HCT116 (cell line): ENCODE measurements around the gene TUBB6. TPM values are rescaled to one million over a fixed set of nuclear protein-coding genes. Genes with fewer than 3 reads are reported as not detected.

Experiments used
- ATAC-seq: fragments of 200-7000 bp; cut with Tn5 transposase; 2 replicates; pipeline ENCODE4 v1.9.1; 2020; ENCODE audit warnings: mild to moderate bottlenecking, moderate library complexity
- BruUV-seq: library from RNA; stranded (reverse); fragments of 400-500 nt; replicated peaks from 2 replicates; lab custom pipeline; 2021; lab: Mats Ljungman, UMichigan
- CTCF ChIA-PET: fragments of 300-600 bp; sonication (Branson Sonifier 250); formaldehyde crosslinking; loops from one replicate; lab custom pipeline; 2021; ENCODE audit warnings: antibody characterized with exemption; lab: Charles Lee
- POLR2A ChIA-PET: fragments of 300-600, 350-600 bp; sonication (Branson Sonifier 250); formaldehyde crosslinking; loops from one replicate; lab custom pipeline; 2021; ENCODE audit warnings: antibody characterized with exemption; lab: Charles Lee
- RAD21 ChIA-PET, 2 experiments: fragments of 300-600 bp; sonication (Branson Sonifier 250); formaldehyde crosslinking; loops; one replicate each; lab custom pipeline; 2023; ENCODE audit warnings: low total read pairs in 2 of 2; ENCODE audit not compliant: uncharacterized antibody in 2 of 2, unreplicated experiment in 2 of 2, low non-redundant PET in 1 of 2; lab: Charles Lee
- DNase-seq: peaks from one replicate; pipeline ENCODE4 v3.0.0-alpha.2; 2010; ENCODE audit warnings: low read depth, low spot score
- H2AFZ ChIP-seq: fragments of 200-600 bp; shearing (Covaris generic), sonication (generic); 2 replicates; pipeline ENCODE4 v1.6.1; 2017; ENCODE audit warnings: low read depth, mixed run types, mixed read lengths, antibody characterized with exemption, low read length; ENCODE audit not compliant: poor library complexity, severe bottlenecking
- H3K27ac ChIP-seq: 2 replicates; pipeline ENCODE4 v1.5.1; 2012; ENCODE audit warnings: low read depth, low read length
- H3K27me3 ChIP-seq: fragments of 200-600 bp; sonication (generic); 2 replicates; pipeline ENCODE4 v1.6.1; 2016; ENCODE audit warnings: mixed run types, low read length, mixed read lengths; ENCODE audit not compliant: insufficient read depth
- H3K36me3 ChIP-seq, 2 experiments: fragments of 200-500 bp in 1 of 2; fragments of 200-600 bp in 1 of 2; sonication (Bioruptor generic) in 1 of 2; sonication (generic) in 1 of 2; 2 replicates each; pipeline versions ENCODE4 v1.5.1 to v1.6.1; 2014 to 2016; ENCODE audit warnings: low read length in 2 of 2, inconsistent platforms in 1 of 2, mixed read lengths in 1 of 2, mixed run types in 1 of 2; ENCODE audit not compliant: insufficient read depth in 2 of 2, control insufficient read depth in 1 of 2
- H3K4me1 ChIP-seq, 2 experiments: fragments of 200-600 bp in 1 of 2; sonication (generic) in 1 of 2; 2 replicates each; pipeline versions ENCODE4 v1.5.1 to v1.6.1; 2012 to 2017; ENCODE audit warnings: low read length in 2 of 2, inconsistent platforms in 1 of 2, mild to moderate bottlenecking in 1 of 2, mixed read lengths in 1 of 2, mixed run types in 1 of 2, moderate library complexity in 1 of 2; ENCODE audit not compliant: insufficient read depth in 2 of 2, control insufficient read depth in 1 of 2
- H3K4me2 ChIP-seq: fragments of 200-600 bp; sonication (generic); 2 replicates; pipeline ENCODE4 v1.6.1; 2017; ENCODE audit warnings: mixed run types, low read length, mixed read lengths
- H3K4me3 ChIP-seq, 2 experiments: fragments of 200-600 bp in 1 of 2; sonication (generic) in 1 of 2; replicated peaks in 1 of 2; 2 replicates each; pipeline ENCODE4 v1.5.1; 2011 to 2016; ENCODE audit warnings: low read length in 2 of 2, control low read depth in 1 of 2, low read depth in 1 of 2, mild to moderate bottlenecking in 1 of 2, mixed read lengths in 1 of 2, mixed run types in 1 of 2
- H3K79me2 ChIP-seq: fragments of 200-600 bp; sonication (generic); 2 replicates; pipeline ENCODE4 v1.6.1; 2017; ENCODE audit warnings: mild to moderate bottlenecking, mixed run types, low read length, moderate library complexity, mixed read lengths; ENCODE audit not compliant: insufficient read depth
- H3K9ac ChIP-seq: fragments of 200-600 bp; sonication (generic); 2 replicates; pipeline ENCODE4 v1.6.1; 2016; ENCODE audit warnings: low read length, mixed read lengths
- H3K9me2 ChIP-seq: fragments of 200-600 bp; sonication (generic), shearing (Covaris generic); 2 replicates; pipeline ENCODE4 v1.6.1; 2017; ENCODE audit warnings: mixed run types, mild to moderate bottlenecking, moderate library complexity; ENCODE audit not compliant: insufficient read depth
- H3K9me3 ChIP-seq, 2 experiments: fragments of 200-500 bp in 1 of 2; fragments of 200-600 bp in 1 of 2; sonication (Bioruptor generic) in 1 of 2; sonication (generic) in 1 of 2; 2 replicates each; pipeline ENCODE4 v1.6.1; 2014 to 2017; ENCODE audit warnings: low read length in 2 of 2, mixed read lengths in 2 of 2, inconsistent platforms in 1 of 2, low read depth in 1 of 2, mild to moderate bottlenecking in 1 of 2, mixed run types in 1 of 2, moderate library complexity in 1 of 2; ENCODE audit not compliant: control insufficient read depth in 1 of 2, insufficient read depth in 1 of 2
- H4K20me1 ChIP-seq: fragments of 200-600 bp; sonication (generic), shearing (Covaris generic); 2 replicates; pipeline ENCODE4 v1.6.1; 2017; ENCODE audit warnings: mixed run types, mild to moderate bottlenecking, moderate library complexity; ENCODE audit not compliant: insufficient read depth
- CBX3 ChIP-seq: IDR thresholded peaks from 2 replicates; pipeline ENCODE4 v1.6.1; 2012; ENCODE audit warnings: low read depth
- CEBPB ChIP-seq: IDR thresholded peaks from 2 replicates; pipeline ENCODE4 v1.6.1; 2012; ENCODE audit warnings: low read depth
- EGR1 ChIP-seq: IDR thresholded peaks from 2 replicates; pipeline ENCODE4 v1.6.1; 2012; ENCODE audit warnings: low read depth
- ELF1 ChIP-seq: IDR thresholded peaks from 2 replicates; pipeline ENCODE4 v1.6.1; 2012; ENCODE audit warnings: low read depth, borderline replicate concordance
- EZH2 ChIP-seq: fragments of 200-600 bp; sonication (generic); IDR thresholded peaks from 2 replicates; pipeline ENCODE4 v1.6.1; 2017; ENCODE audit warnings: antibody characterized with exemption, mixed run types
- EZH2phosphoT487 ChIP-seq: fragments of 200-600 bp; IDR thresholded peaks from 2 replicates; pipeline ENCODE4 v1.6.1; 2018; ENCODE audit warnings: antibody characterized with exemption, borderline replicate concordance
- FOSL1 ChIP-seq: IDR thresholded peaks from 2 replicates; pipeline ENCODE4 v1.6.1; 2012; ENCODE audit warnings: low read depth
- POLR2A ChIP-seq: IDR thresholded peaks from 2 replicates; pipeline ENCODE4 v1.7.0; 2011; ENCODE audit warnings: borderline replicate concordance; ENCODE audit not compliant: insufficient read depth, insufficient read length; ENCODE audit errors: extremely low read depth
- POLR2AphosphoS5 ChIP-seq: IDR thresholded peaks from 2 replicates; pipeline ENCODE4 v1.6.1; 2011; ENCODE audit warnings: mild to moderate bottlenecking, low read depth, low read length, moderate library complexity
- RAD21 ChIP-seq: IDR thresholded peaks from 2 replicates; pipeline ENCODE4 v1.6.1; 2012; ENCODE audit warnings: low read depth, mild to moderate bottlenecking
- SIN3A ChIP-seq: IDR thresholded peaks from 2 replicates; pipeline ENCODE4 v1.6.1; 2012; ENCODE audit warnings: low read depth
- SP1 ChIP-seq: IDR thresholded peaks from 2 replicates; pipeline ENCODE4 v1.6.1; 2012; ENCODE audit warnings: low read depth
- YY1 ChIP-seq: IDR thresholded peaks from 2 replicates; pipeline ENCODE4 v1.6.1; 2011; ENCODE audit warnings: low read length, low read depth, moderate library complexity, mild to moderate bottlenecking; ENCODE audit not compliant: insufficient replicate concordance; ENCODE audit errors: extremely low read depth
- ZFX ChIP-seq: fragments of 450-650 bp; IDR thresholded peaks from 2 replicates; pipeline ENCODE4 v1.6.1; 2017
- ZNF274 ChIP-seq: fragments of 200-500 bp; sonication (Bioruptor generic); IDR thresholded peaks from 2 replicates; pipeline ENCODE4 v1.6.1; 2014; ENCODE audit warnings: mild to moderate bottlenecking, low read depth, low read length, inconsistent platforms
- intact Hi-C: fragments of 100-400 bp; cut with micrococcal nuclease; formaldehyde crosslinking; loops from 2 replicates; pipeline ENCODE4 v1.10.0; 2022
- total RNA-seq: library from RNA; stranded (reverse); gene quantifications from one replicate; pipeline ENCODE4 v1.2.1, GENCODE V29; 2021; ENCODE audit not compliant: unreplicated experiment
- TF ChIP-seq, protein P1 (sequence below): IDR thresholded peaks from 2 replicates; pipeline ENCODE4 v1.6.1; 2012; ENCODE audit warnings: low read depth
- TF ChIP-seq, protein P2 (sequence below): IDR thresholded peaks from 2 replicates; pipeline ENCODE4 v1.6.1; 2012
- TF ChIP-seq, protein P3 (sequence below): IDR thresholded peaks from 2 replicates; pipeline ENCODE4 v1.6.1; 2012
- TF ChIP-seq, protein P4 (sequence below), 3 experiments: fragments of 200-600 bp in 1 of 3; sonication (generic) in 1 of 3; IDR thresholded peaks in 2 of 3; conservative IDR thresholded peaks in 1 of 3; 2 replicates each; pipeline ENCODE4 v1.5.1; 2012 to 2017; ENCODE audit warnings: low read depth in 2 of 3, low read length in 2 of 3, antibody characterized with exemption in 1 of 3, borderline replicate concordance in 1 of 3, control low read depth in 1 of 3, mild to moderate bottlenecking in 1 of 3, mixed read lengths in 1 of 3, mixed run types in 1 of 3, moderate library complexity in 1 of 3; ENCODE audit not compliant: insufficient read depth in 1 of 3
- TF ChIP-seq, protein P5 (sequence below): IDR thresholded peaks from 2 replicates; pipeline ENCODE4 v1.6.1; 2011; ENCODE audit warnings: mild to moderate bottlenecking, low read length, moderate library complexity; ENCODE audit not compliant: insufficient replicate concordance; ENCODE audit errors: extremely low read depth

TUBB6 gene
- total RNA-seq, 1 experiment from 2014 or later = 87.4 TPM

DNA sequence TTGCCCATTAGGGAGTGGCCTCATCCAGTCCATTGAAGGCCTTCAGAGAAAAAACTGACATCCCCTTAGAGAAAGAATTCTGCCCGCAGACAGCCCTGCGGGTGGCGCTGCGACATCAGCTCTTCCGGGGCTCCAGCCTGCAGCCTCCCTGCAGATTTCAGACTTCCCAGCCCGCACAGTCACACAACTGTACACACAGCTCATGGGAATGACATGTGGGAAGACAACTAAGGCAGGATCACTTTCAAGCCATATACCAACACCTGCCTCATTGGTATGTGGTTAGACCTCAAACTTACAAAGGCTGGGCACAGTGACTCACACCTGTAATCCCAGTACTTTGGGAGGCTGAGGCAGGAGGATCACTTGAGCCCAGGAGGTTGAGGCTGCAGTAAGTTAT, 24.8 kb upstream of the TUBB6 start:
- no peak overlapping the region for H3K27ac ChIP-seq
- no peaks in the 10 kb centered on the region for H3K9me3 ChIP-seq
- H3K4me2 ChIP-seq = peak overlapping the region; percentile 38
- H4K20me1 ChIP-seq = no peaks in the 10 kb centered on the region
- intact Hi-C loops = loop anchor here (5.0 kb wide), 1 partner anchor 379 kb away; no protein-coding TSS in a partner anchor
- CTCF ChIA-PET = interaction anchor here (0.6 to 3.8 kb wide), 5 partner anchors 11 to 651 kb away, joined by 3 to 32 read pairs (median 5); partner anchors contain the start of gene SPIRE1
- no peak overlapping the region for H3K9ac ChIP-seq
- H3K4me3 ChIP-seq = no peak overlapping the region
- no TSS peak for BruUV-seq
- RAD21 ChIA-PET = interaction anchor here in 1 of 2 experiments (1.3 kb wide), 1 partner anchor 94 kb away, joined by 3 read pairs; no protein-coding TSS in a partner anchor
- H3K4me1 ChIP-seq = peaks cover 19 to 41% of the 10 kb centered on the region in 2 experiments
- no peaks in the 10 kb centered on the region for H3K9me2 ChIP-seq
- POLR2A ChIA-PET = interaction anchor here (3.2 kb wide), 1 partner anchor 11 kb away, joined by 11 read pairs; no protein-coding TSS in a partner anchor
- no peaks in the 10 kb centered on the region for H3K27me3 ChIP-seq
- DNase-seq = peak; percentile 73
- no peak overlapping the region for H2AFZ ChIP-seq
- ATAC-seq = peak; percentile 63
- no peaks in the 10 kb centered on the region for H3K79me2 ChIP-seq
- no peaks in the 10 kb centered on the region for H3K36me3 ChIP-seq
- no peak for TF ChIP-seq POLR2AphosphoS5
- TF ChIP-seq, protein P1, sequence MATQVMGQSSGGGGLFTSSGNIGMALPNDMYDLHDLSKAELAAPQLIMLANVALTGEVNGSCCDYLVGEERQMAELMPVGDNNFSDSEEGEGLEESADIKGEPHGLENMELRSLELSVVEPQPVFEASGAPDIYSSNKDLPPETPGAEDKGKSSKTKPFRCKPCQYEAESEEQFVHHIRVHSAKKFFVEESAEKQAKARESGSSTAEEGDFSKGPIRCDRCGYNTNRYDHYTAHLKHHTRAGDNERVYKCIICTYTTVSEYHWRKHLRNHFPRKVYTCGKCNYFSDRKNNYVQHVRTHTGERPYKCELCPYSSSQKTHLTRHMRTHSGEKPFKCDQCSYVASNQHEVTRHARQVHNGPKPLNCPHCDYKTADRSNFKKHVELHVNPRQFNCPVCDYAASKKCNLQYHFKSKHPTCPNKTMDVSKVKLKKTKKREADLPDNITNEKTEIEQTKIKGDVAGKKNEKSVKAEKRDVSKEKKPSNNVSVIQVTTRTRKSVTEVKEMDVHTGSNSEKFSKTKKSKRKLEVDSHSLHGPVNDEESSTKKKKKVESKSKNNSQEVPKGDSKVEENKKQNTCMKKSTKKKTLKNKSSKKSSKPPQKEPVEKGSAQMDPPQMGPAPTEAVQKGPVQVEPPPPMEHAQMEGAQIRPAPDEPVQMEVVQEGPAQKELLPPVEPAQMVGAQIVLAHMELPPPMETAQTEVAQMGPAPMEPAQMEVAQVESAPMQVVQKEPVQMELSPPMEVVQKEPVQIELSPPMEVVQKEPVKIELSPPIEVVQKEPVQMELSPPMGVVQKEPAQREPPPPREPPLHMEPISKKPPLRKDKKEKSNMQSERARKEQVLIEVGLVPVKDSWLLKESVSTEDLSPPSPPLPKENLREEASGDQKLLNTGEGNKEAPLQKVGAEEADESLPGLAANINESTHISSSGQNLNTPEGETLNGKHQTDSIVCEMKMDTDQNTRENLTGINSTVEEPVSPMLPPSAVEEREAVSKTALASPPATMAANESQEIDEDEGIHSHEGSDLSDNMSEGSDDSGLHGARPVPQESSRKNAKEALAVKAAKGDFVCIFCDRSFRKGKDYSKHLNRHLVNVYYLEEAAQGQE = no peak
- TF ChIP-seq, protein P2, sequence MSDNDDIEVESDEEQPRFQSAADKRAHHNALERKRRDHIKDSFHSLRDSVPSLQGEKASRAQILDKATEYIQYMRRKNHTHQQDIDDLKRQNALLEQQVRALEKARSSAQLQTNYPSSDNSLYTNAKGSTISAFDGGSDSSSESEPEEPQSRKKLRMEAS = peak; percentile 55; the same call in 1 of the 2 replicates
- TF ChIP-seq, protein P3, sequence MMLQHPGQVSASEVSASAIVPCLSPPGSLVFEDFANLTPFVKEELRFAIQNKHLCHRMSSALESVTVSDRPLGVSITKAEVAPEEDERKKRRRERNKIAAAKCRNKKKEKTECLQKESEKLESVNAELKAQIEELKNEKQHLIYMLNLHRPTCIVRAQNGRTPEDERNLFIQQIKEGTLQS = no peak
- no peak for TF ChIP-seq ELF1
- TF ChIP-seq EGR1 = no peak
- TF ChIP-seq SIN3A = no peak
- no peak for TF ChIP-seq POLR2A
- 0 out of 2 replicates have a peak, but pooled peaks have one; percentile 42 for TF ChIP-seq CBX3
- TF ChIP-seq, protein P4, sequence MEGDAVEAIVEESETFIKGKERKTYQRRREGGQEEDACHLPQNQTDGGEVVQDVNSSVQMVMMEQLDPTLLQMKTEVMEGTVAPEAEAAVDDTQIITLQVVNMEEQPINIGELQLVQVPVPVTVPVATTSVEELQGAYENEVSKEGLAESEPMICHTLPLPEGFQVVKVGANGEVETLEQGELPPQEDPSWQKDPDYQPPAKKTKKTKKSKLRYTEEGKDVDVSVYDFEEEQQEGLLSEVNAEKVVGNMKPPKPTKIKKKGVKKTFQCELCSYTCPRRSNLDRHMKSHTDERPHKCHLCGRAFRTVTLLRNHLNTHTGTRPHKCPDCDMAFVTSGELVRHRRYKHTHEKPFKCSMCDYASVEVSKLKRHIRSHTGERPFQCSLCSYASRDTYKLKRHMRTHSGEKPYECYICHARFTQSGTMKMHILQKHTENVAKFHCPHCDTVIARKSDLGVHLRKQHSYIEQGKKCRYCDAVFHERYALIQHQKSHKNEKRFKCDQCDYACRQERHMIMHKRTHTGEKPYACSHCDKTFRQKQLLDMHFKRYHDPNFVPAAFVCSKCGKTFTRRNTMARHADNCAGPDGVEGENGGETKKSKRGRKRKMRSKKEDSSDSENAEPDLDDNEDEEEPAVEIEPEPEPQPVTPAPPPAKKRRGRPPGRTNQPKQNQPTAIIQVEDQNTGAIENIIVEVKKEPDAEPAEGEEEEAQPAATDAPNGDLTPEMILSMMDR (IDR thresholded peaks at IDR 0.05 in 2 of 3, conservative IDR thresholded peaks at IDR 0.05 in 1 of 3; ENCODE audit: borderline replicate concordance in 1 of 3, insufficient read depth in 1 of 3, low read depth in 2 of 3, low read length in 2 of 3) = peak; percentile 35 to 70 (median 58); a peak in 5 of 6 replicates
- TF ChIP-seq ZFX = no peak
- TF ChIP-seq ZNF274 = no peak
- no peak for TF ChIP-seq CEBPB
- no peak for TF ChIP-seq YY1
- TF ChIP-seq SP1 = 0 out of 2 replicates have a peak, but pooled peaks have one; percentile 7
- TF ChIP-seq EZH2 = no peak
- no peak for TF ChIP-seq EZH2phosphoT487
- no peak; the same call in none of the 2 replicates for TF ChIP-seq FOSL1
- TF ChIP-seq, protein P5, sequence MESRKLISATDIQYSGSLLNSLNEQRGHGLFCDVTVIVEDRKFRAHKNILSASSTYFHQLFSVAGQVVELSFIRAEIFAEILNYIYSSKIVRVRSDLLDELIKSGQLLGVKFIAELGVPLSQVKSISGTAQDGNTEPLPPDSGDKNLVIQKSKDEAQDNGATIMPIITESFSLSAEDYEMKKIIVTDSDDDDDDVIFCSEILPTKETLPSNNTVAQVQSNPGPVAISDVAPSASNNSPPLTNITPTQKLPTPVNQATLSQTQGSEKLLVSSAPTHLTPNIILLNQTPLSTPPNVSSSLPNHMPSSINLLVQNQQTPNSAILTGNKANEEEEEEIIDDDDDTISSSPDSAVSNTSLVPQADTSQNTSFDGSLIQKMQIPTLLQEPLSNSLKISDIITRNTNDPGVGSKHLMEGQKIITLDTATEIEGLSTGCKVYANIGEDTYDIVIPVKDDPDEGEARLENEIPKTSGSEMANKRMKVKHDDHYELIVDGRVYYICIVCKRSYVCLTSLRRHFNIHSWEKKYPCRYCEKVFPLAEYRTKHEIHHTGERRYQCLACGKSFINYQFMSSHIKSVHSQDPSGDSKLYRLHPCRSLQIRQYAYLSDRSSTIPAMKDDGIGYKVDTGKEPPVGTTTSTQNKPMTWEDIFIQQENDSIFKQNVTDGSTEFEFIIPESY = no peak
- peak; percentile 84 for TF ChIP-seq RAD21
